CD4-positive, alpha-beta T cell treated with Interleukin-6 for 4 hours (primary cell): ENCODE data around the gene COL4A2.

Source experiments
- DNase-seq: peaks from one replicate; pipeline ENCODE4 v3.0.0-alpha.2; 2020; ENCODE audit warnings: mixed read lengths

Gene COL4A2

DNA sequence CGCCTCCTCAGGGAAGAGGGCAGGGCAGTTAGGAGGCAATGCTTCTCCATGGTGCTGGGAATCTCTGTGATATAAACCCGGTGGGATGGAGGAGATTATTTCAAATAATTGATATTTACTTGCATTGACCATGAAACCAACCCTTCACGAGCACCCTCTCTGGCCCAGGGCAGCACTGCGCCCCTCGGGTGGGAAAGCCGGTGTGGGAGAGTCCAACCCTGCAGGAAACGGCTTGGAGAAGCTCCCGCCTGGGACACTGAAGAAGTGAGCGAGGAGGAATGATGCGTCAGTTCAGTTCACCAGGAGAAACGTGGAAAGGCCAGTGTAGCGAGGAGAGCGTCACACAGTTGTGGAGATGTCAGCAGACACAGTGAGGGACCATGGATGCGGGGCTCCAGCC, 99.9 kb downstream of the COL4A2 start:
- no peak for DNase-seq

DNA sequence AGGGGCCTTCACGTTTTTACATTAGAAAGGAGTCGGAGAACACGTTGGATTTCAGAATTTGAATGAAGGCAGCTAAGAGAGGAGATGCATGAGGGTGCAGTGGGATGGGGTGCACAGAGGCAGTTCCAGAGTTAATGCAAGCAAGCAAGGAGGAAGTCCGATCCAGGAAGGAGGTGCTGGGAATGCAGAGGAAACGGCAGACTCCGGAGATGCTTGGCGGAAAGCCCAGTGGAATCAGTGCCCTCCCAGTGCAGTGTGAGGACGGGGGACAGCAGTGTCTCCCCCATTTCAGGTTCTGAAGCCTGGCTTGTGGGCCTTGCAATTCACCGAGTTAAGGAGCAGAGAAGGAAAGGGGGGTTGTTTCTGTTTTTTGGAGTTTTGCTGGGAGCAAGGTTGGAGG, 100.4 kb downstream of the COL4A2 start:
- no peak for DNase-seq

DNA sequence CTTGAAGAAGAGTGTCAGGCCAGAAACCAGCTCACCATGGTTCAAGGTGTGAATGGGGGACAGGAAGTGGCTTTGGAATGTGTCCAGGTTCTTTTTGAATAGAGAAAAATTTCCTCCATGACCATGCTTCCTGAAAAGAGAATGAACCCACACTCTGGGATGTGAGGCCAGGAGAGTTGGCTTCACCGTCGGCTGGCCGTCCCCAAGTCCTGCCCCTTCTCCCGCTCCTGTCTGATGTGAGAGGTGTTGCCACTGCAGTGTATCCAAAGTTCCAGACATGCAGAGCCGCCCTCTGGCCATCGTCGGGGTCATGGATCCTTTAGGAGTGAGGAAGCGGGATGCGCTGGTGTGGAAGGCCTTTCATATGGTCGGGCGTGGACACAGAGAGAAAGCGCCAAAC, 101.2 kb downstream of the COL4A2 start:
- no peak for DNase-seq

DNA sequence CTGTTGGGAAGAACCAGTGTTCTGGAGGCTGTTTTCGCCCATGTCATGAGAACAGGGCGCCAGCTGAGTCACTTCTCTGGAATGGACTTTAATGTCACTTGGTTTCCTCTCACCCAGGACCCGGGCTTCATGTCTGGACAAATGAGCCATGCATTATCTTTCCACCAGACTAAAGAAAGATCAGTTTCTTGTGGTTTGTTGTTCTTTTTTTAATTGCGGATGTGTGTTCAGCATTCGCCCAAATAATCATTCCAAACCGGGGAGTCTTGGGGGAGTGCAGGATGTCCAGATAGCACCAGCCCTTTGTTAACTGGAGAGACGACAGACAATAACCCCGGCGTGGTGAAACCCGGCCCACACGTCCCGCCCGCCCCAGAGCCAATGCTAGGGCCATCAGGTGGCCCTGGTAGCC, 102.5 kb downstream of the COL4A2 start:
- DNase-seq: no peak

DNA sequence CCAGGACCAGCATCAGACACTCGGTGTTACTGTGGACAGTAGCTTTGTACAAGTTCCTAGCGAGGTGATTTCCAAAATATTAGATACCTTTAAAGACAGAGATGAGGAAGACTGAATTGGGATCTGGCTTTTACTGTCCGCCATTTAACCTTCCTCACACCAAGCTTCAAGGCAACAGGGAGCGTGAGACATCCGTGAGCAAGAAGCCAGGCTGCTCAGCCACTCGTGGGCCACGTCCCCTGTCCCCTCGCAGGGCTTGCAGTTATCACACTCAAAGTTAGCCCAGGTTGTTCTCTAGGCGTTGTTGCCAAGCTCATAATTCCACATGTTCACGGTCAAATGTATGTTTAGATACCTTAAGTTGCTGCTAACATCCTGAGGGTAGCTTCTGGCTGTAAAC, 102.9 kb downstream of the COL4A2 start:
- DNase-seq: no peak

DNA sequence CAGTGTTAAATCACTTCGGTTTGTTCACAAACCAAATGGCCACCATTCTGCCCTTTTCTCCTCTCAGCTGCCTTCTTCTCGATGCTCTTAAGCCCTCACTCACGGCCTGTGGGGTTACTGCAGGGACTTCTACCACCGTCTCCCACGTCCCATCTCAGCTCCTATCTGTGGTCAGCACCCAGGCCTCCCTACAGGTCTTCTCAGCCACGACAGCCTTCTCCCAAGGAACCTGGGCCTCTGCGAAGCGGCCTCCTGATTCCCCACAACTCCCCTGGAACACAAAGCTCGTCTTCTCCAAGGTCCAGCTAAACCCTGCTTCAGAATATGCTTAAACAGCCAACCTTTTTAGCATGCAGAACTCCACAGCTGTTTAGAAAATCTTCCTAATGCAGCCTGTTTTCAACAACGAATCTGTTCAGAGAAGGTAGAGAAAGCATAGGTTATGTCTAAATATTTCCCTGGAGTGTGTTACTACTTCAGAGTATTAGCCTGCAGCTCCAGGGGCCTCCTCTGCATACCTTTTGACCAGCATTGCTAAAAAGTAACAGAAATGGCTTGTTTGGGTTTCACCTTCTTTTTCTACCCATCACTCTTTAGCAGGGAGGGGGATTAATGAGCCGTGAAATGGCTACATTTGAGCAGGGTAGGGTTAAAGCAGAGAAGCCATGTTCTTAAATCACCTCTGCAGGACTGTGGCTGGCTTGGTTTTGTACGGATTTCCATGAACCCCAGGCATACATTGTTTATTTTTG, 104.0 kb downstream of the COL4A2 start:
- DNase-seq: no peak

DNA sequence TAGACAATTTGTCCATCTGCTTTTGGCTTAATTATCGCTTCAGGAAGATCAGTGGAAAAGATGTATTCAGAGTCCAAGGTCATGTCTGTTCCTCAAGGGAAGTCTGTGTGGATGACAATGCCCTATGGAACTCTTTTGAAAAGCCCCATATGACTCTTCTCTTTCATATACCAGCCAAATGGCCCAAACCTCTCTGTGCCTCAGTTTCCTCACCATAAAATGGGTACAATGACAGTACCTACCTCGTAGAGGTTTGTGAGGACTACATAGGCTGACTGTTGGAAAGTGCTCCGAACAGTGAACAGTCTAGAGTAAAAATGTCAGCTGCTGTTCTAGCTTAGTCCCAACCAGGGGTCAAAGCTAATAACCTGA, 104.6 kb downstream of the COL4A2 start:
- no peak for DNase-seq

DNA sequence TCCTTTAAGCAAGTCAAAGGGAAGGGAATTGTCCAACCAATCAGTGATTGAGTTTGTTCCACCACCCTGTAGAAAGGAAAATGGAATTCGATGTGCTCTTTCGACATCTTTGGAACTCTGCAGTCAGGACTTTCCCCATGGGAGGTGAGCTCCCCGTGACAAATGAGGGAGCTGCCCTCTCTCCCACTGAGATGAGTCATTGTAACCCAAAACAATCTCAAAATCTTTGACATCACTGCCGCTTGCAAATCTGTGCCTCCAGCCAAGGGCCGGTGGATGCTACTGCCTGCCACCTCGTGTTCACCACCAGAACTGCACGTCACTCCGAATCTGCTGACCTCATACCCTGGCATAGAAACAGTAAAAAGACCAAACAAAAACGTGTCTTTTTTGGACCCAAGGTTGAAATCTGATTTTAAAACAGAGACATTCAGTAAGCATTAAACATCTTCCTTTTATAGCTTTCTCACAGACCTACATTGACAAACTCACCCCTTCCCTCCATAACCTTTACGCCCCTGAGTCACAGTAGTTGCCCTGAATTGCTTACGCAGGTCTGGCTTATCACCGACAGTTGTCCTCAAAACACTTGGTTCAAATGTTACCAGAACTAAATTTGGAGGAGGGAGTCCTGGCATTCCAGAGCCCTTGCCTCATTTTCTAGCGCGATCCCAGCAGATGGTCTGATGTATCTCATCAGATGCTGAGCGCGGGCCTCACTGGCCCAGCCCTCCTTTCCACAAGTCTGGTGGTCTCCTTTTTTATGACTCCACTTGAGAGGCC, 105.2 kb downstream of the COL4A2 start:
- peak; percentile 63 for DNase-seq

DNA sequence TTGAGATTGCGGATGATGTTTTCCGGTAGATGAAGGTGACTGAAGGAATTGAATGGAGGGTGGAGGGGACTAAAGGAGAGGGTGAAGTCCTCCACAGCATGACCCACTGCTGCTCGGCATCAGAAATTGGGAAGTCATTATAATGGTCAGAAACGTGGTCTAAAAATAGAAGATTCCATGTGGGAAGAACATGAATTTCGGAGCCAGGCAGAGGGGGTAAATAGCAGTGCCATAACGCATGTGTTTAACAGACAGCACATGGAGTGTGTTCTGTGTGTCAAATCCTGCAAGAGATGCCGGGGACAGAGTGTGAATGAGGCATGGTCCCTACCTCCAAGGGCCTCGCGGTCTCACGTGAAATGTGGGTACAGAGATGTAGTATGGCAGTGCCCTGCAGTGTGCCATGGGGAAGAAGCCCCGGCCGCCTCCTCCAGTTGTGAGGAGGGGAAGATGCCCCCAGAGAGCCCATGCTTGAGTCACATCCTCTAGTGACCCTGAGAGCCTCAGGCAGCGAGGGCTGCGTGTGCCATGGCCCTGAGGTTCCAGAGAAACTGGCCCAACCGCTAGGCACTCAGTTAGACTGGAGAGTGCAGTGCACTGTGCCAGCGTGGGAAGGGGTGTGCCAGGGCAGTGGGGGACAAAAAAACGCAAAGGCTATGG, 106.1 kb downstream of the COL4A2 start:
- DNase-seq: no peak

DNA sequence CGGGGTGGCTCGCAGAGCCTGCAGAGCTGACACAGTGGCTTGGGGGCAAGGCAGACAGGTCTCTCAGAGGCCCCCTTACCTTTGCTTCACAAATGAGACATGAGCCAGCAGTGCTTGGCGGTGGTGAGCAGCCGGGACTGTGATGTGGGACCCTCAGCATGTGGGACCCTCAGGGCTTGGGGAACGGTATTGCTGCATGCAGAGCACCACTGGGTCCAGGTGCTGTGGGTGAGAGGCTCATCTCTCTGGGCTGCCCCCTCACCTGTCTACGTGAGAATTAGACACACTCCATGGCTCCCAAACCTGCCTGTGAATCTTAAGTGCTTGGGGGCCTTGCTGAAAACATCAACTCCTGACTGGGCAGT, 106.6 kb downstream of the COL4A2 start:
- no peak for DNase-seq

DNA sequence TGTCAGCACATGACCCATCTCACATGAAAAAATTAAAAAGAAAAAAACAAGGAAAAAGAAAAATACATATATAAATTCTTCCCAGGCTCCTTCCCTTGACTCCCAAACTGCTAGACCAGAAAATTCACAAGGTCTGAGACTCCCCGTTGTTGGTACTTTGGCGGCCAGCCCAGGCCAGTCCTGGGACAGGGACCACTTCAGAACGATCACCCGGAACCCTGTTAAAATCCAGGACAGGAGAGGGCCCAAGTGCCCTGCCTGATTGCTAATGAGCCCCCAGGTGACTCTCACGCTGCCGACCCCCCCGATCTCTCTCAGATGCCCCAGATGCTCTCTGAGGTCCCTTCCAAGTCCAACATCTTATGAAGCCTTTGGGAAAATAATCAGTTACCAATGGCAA, 107.2 kb downstream of the COL4A2 start:
- no peak for DNase-seq

DNA sequence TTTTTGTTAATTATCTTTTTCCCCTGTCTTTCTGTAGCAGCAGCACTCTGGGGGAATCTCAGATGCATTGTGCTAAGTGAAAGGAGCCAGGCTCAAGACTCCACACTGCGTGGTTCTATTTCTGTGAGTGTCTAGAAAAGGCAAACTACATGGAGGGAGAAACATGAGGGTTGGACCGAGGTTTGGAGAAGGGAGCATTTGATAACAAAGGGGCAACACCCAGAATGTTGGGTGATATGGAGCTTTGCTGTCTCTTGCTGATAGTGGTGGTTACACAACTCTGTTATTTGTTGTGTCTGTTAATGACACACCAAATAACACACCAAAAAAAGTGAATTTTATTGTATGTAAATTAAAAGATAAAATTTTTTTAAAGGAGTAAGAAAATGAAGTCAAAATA, 107.8 kb downstream of the COL4A2 start:
- no peak for DNase-seq

DNA sequence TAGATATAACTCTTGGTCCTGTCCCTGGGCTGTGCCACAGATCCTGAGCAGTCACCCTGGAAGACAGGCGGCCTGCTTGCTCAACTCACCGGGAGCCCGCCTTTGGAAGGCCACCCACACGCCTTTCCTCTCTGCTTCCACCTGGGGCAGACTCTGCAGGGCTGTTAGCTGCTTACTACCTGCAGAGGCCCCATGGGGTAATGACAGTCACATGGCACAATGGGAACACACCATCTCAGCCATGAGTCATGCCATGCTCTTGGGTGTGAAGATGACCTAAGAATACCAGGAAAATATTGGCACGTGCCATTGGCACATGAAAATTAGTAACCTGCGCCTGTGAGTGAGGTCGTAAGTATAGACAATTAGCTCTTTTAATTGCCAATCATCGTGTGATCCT, 108.6 kb downstream of the COL4A2 start:
- DNase-seq: no peak

DNA sequence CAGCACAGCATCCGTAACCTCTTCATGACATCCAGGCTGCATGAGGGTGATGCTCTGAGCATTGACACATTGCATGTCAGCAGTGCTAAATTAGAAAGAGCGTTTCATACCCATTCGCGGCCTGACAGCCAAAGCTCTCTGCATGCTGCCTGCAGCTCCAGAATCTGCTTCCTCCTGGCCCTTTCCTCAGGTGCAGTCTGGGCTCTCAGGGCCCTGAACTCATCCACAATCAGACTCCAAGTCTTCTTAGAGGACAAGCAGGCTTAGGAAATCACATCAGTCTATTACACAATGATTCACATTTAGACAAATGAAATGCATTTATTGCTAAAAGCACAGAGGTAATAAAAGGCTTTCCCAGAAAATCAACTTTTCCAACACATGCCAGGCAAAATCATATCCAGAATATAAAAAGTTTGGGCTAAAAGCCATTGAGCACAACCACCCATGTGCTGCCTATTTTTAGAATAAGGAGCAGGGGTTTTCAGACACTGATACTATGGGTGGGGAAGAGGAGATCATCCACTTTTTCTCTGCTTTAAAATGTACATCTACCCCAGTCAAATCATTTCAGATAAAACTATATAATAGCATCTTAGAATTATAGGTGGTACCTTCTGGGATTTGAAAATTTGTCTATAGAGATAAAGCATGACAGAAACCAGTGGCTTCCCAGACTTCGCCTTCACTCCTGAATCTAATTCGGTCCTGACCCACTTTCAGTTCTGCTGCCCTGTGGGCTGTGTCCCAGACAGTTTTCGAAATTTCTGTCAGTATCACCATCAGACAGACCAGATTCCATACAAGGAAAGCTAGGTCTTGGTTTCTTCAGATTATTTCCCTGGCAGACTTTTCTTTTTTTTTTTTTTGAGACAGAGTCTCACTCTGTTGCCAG, 109.3 kb downstream of the COL4A2 start:
- DNase-seq: no peak

DNA sequence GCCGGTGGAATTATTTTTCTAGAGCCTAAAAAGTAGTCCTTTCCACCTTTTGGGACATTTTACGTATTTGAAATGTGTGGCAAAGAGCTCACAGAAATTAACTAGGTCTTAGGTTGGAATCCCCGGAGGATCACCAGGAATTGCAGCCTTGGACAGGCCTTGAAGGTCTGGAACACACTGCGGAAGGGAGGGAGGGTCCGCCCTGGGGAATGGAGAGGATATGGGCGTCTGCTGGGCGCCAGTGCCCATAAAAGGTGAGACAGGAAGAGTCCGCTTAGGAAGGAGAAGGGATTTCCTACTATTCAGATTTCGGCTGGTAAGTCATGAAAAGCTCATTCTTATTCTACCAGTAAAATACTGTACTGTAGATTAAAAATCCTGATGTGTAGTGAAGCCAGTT, 111.9 kb downstream of the COL4A2 start:
- no peak for DNase-seq

DNA sequence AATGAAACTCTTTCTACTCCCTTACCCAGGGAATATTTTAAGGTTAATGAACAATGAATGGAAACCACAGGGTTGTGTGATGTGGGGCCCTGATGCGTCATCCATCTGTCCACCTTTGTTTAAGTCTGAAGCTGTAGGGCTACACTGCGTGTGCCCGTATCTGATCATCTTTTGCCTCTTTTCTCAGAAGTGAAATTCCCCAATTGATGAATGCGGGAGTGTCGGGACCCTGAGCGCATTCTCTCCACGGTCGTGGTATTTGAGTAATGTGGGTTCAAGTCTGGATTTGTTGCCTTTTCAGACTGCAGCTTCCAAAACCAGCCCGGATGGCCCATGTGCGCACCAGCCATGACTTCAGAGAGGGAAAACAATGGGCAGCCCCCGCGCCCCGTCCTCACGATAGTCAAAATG, 112.3 kb downstream of the COL4A2 start:
- DNase-seq: no peak

DNA sequence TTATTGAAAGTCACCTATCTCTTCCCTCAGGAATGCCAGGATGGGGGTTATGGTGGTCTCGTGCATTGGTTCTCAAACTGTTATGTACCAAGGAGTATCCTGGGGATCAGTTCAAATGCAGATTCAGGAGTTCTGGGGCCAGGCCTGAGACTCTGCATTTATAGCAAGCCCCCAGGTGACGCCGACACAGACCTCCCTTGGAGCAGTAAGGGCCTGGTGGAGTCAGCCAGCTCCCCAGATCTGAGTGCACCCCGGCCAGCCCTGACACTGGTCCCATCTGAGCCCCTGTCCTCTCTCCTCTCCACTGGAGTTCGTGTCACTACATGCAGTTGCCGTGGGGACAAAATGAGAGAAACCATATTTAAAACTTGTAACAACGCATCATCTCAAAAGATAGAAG, 112.9 kb downstream of the COL4A2 start:
- no peak for DNase-seq

DNA sequence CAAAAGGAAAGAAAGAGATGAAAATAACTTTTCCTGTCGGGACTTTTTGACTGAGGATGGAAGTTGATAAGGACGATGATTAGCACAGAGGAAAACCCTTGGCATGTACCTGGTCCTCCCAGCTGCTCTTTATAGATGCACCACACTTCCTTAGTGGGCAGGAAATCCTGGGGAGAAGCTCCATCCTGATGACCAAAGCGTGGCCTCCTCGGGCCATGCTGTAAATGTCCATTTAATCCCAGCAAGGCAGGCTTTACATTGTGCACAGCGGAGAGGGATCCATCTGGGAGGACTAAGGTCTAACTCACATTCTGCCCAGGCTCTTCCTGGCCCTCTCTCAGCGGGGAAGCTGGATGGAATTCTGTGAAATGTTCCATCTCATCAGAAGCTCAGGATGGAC, 113.5 kb downstream of the COL4A2 start:
- no peak for DNase-seq

DNA sequence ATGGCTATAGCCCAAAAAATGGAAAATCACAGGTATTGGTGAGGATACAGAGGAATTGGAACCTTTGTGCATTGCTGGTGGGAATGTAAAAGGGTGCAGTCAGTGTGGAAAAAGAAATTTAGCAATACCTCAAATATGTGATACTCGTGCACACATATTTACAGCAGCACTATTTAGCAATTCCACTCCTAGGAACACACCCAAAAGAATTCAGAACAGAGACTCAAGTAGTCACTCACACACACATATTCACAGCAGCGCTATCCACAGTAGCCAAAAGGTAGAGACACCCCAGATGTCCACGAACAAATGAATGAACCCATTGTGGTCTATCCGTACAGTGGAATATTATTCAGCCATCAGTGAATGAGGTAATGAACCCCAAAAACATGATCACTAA, 114.0 kb downstream of the COL4A2 start:
- no peak for DNase-seq

DNA sequence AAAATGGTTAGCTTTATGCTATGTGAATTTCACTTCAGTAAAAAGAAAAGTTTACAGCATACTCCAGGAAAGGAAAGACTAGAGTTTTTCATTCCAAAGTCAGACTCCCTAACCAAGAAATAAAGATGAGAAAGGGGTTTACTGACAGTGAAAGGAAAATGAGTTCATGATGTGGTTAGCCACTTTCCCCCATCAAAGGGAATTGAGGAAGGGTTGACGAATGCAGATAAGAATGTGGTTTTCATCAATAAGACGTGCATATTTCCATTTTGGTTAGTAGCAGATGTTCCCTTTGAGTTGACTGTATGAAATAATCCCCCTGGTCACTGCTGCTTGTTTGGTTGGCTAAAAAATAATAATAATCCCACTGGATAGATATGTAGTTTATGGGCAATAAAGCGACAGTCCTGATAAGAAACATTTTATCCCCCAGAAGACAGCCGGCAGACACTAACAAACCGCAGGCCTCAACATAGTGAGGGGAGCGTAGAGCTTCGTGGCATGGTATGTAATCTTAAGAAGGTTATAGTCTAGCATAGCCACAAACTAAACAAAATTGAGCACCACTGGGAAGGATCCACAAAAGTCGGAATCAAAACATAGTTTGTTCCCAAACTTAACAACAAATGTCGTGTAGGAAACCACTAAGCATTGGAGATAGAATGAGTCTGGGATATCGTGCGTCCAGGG, 114.8 kb downstream of the COL4A2 start:
- DNase-seq: no peak

DNA sequence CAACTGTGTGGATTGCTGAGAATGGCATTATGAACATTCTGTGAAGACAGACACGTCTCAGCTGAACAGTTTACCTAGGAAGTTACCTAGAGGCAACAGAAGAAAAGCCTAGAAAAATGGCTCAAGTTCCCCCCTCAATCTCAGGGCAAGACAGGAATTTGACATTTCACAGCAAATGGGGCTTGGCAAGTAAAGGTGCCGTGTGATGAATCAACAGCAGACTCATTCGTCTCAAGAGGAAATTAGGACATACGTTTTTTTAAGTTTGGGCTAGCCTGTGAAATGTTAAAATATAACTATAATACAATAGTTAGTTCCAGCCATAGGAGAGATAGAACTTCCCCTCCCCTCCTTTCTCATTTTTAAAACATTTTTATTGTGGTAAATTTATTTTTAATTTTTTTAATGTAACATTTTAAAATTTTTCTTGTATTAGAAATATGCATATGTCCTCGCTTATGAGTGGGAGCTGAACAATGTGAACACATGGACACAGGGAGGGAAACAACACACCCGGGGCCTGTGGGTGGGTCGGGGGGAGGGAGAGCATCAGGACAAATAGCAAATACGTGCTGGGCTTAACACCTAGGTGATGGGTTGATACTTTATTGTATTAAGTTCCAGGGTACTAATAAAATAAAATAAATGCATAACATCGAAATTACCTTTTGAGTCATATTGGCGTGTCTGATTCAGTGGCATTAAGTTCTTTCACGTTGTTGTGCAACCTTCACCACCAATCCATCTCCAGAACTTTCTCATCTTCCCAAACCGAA, 116.0 kb downstream of the COL4A2 start:
- DNase-seq: no peak
